HAP-1 (cell line): ENCODE data around the gene KDM4E.
"Not testable (repeated sequence)": the region's sequence is repeated elsewhere in the genome, so short reads cannot be mapped to it uniquely, and the experiment has no call there.

Experiments used
- DNase-seq, 2 experiments: peaks; one replicate each; pipeline ENCODE4 v3.0.0-alpha.2; 2016 to 2020; ENCODE audit warnings: low spot score in 2 of 2
- H3K27me3 ChIP-seq: fragments of 250-450 bp; sonication (Bioruptor Pico); 2 replicates; pipeline ENCODE4 v1.5.1; 2020; ENCODE audit warnings: low read depth, mild to moderate bottlenecking, moderate library complexity
- H3K36me3 ChIP-seq: fragments of 250-450 bp; sonication (Bioruptor Pico); replicated peaks from 2 replicates; pipeline ENCODE4 v1.5.1; 2020; ENCODE audit warnings: mild to moderate bottlenecking
- H3K4me1 ChIP-seq: fragments of 250-450 bp; sonication (Bioruptor Pico); 2 replicates; pipeline ENCODE4 v1.5.1; 2020; ENCODE audit warnings: mild to moderate bottlenecking
- H3K4me3 ChIP-seq: fragments of 250-450 bp; sonication (Bioruptor Pico); 2 replicates; pipeline ENCODE4 v1.5.1; 2020; ENCODE audit warnings: mild to moderate bottlenecking, moderate library complexity
- H3K9me3 ChIP-seq: fragments of 250-450 bp; sonication (Bioruptor Pico); 2 replicates; pipeline ENCODE4 v1.5.1; 2020; ENCODE audit warnings: mild to moderate bottlenecking, moderate library complexity
- in situ Hi-C: fragments of 300-500 bp; cut with MboI; formaldehyde crosslinking; loops from 3 replicates; pipeline ENCODE4 v1.14.3; 2020; ENCODE audit warnings: low sequenced_read_pairs, inconsistent platforms, mixed read lengths

KDM4E gene

DNA sequence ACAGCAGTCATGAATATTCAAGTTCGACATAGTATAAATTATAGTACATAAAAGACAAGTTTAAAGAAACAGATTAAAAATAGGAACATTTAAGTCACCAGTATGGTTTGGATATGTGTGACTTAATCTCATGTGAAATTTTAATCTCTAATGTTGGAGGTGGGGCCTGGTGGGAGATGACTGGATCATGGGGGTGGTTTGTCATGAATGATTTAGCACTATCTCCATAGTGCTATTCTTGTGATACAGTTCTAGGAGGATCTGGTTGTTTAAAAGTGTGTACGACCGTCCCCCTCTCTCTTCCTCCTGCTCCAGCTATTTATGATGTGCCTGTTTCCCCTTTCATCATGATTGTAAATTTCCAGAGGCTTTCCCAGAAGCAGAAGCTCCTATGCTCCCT is 3.3 kb downstream of the KDM4E start:
- Histone ChIP-seq H3K9me3 (no peaks in the 10 kb centered on the region), H3K36me3 (no peaks in the 10 kb centered on the region), H3K27me3 (no peaks in the 10 kb centered on the region), H3K4me1 (no peaks in the 10 kb centered on the region), H3K4me3 (no peak overlapping the region)
- no peak for DNase-seq
- in situ Hi-C loops = no loop called here

GRCh38 chr11:95033051-95033450 is 8.0 kb downstream of the KDM4E start:
- in situ Hi-C loops = no loop called here
- no peak overlapping the region for H3K4me3 ChIP-seq
- no peaks in the 10 kb centered on the region for H3K4me1 ChIP-seq
- no peaks in the 10 kb centered on the region for H3K9me3 ChIP-seq
- peaks cover 2% of the 10 kb centered on the region; the same call in 1 of the 2 replicates for H3K27me3 ChIP-seq
- DNase-seq = no peak
- no peaks in the 10 kb centered on the region for H3K36me3 ChIP-seq

GRCh38 chr11:95035316-95035715 is 10.3 kb downstream of the KDM4E start:
- no peak for DNase-seq
- Histone ChIP-seq H3K4me3 (no peak overlapping the region), H3K27me3 (peaks cover 2% of the 10 kb centered on the region; the same call in 1 of the 2 replicates), H3K4me1 (no peaks in the 10 kb centered on the region), H3K9me3 (no peaks in the 10 kb centered on the region), H3K36me3 (no peaks in the 10 kb centered on the region)
- in situ Hi-C loops = no loop called here

DNA sequence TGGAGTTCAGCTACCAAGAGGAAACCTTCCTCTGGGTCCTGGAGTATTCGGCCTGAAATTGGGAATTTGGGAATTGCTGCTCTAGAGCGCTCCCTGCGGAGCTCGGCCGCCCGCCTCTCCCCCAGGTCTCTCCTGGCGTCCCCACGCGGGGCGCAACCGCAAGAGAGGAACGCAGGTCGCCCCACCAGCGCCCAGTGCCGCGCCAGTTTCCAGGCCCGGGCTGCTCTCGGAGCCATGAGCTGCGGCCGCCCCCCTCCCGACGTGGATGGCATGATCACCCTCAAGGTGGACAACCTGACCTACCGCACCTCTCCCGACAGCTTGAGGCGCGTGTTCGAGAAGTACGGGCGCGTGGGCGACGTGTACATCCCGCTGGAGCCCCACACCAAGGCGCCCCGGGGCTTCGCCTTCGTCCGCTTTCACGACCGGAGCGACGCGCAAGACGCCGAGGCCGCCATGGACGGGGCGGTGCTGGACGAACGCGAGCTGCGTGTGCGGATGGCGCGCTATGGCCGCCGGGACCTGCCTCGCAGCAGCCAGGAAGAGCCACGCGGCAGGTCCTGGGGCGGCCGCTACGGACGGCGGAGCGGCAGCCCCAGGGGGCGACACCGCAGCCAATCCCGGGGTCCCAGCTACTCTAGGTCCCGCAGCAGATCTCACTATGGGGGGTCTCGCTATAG is 12.4 kb downstream of the KDM4E start:
- H3K9me3 ChIP-seq, in situ Hi-C loops: not testable (repeated sequence)

GRCh38 chr11:95042239-95042638 is 17.2 kb downstream of the KDM4E start:
- Histone ChIP-seq H3K36me3 (no peaks in the 10 kb centered on the region), H3K4me3 (no peak overlapping the region), H3K9me3 (no peaks in the 10 kb centered on the region), H3K27me3 (peaks cover 15% of the 10 kb centered on the region; the same call in 1 of the 2 replicates), H3K4me1 (no peaks in the 10 kb centered on the region)
- in situ Hi-C loops = no loop called here
- DNase-seq = no peak

More for the DNA sequence above, 12.4 kb downstream of the KDM4E start:
- DNase-seq, H3K4me1 ChIP-seq, H3K27me3 ChIP-seq, H3K36me3 ChIP-seq, H3K4me3 ChIP-seq: not testable (repeated sequence)

- in situ Hi-C loops = no loop called here
- Histone ChIP-seq H3K27me3 (peaks cover 15% of the 10 kb centered on the region; the same call in 1 of the 2 replicates), H3K4me3 (no peak overlapping the region), H3K4me1 (no peaks in the 10 kb centered on the region), H3K9me3 (no peaks in the 10 kb centered on the region), H3K36me3 (no peaks in the 10 kb centered on the region)
- DNase-seq = no peak
These were observed 17.8 kb downstream of the KDM4E start for GRCh38 chr11:95042906-95043305.

DNA sequence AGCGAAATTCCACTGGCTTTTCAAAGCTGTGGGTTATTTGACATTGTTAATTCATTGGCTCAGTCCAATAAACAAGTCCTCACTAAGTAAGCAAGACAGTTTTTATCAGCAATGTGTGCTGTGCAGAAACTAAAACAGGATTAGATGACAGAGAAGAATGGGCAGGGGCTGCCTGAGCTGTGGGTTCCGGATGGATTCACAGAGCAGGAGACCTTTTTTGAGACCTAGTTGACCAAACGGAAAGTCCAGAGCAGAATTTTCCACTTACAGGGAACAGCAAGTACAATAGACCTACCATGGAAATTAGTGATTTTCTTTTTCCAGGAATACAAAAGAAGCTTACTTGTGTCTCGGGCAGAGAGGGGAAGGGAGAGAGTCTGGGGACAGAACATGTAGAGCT is 19.0 kb downstream of the KDM4E start:
- no peaks in the 10 kb centered on the region for H3K36me3 ChIP-seq
- in situ Hi-C loops = no loop called here

DNA sequence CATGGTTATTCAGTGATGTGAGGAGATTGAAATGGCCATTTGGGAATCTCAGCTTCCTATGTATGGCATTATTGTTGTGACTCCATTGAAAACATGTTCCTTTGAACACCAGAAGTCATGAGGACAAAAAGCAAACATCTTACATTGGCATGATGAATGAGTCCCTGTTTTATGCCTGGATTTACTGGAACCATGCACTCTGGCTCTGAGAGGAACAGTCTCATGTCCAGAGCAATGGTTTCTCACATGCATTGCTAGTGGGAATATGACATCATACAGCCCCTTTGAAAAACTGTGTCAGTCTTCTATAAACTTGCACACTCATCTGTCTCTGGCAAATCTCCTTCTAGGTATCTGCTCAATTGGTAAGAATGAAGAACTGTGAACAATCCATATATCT is 20.8 kb downstream of the KDM4E start:
- peaks cover 15% of the 10 kb centered on the region; the same call in 1 of the 2 replicates for H3K27me3 ChIP-seq
- H3K4me1 ChIP-seq = no peaks in the 10 kb centered on the region
- in situ Hi-C loops = no loop called here
- no peak overlapping the region for H3K4me3 ChIP-seq
- H3K36me3 ChIP-seq = no peaks in the 10 kb centered on the region
- H3K9me3 ChIP-seq = no peaks in the 10 kb centered on the region
- DNase-seq = no peak

More for the DNA sequence above, 19.0 kb downstream of the KDM4E start:
- no peak overlapping the region for H3K4me3 ChIP-seq
- no peaks in the 10 kb centered on the region for H3K4me1 ChIP-seq
- H3K27me3 ChIP-seq = peaks cover 15% of the 10 kb centered on the region; the same call in 1 of the 2 replicates
- H3K9me3 ChIP-seq = no peaks in the 10 kb centered on the region
- DNase-seq = no peak

- H3K9me3 ChIP-seq, H3K4me1 ChIP-seq, DNase-seq, in situ Hi-C loops, H3K4me3 ChIP-seq, H3K36me3 ChIP-seq: not testable (repeated sequence)
- peaks cover 12% of the 10 kb centered on the region; the same call in 1 of the 2 replicates for H3K27me3 ChIP-seq
These were observed 24.1 kb downstream of the KDM4E start, which contains the start of gene KDM4F for GRCh38 chr11:95049122-95049521. TSS of gene KDM4F (plus strand) at chr11:95049422.

DNA sequence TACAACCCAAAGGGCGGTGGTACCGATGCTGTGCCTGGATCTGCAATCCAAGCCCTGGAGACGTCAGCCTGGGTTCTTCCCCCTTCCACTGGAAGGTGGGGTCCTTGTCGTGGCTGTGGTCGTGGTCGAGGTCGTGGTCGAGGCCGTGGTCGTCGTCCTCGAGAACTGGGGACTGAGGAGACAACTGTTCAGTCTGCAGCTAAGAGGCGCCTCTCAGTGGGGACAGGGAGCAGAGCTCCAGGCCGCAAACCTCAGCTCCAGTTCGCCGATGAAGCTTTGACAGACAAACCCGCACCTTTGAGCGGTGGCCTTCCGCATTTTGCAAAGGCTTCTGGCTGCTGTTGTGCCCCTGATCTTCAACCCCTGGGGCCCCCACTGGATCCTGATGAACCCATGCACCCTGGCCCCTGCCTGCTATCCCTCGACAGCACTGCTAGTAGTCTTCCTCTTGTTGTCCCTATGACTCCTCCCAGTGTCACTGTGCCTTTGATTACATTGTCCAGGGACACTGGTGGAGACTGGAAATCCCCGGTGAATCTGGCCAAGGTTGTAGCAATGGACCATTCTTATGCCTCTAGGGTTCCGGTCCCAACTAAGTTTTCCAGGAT is 25.6 kb downstream of the KDM4E start:
- in situ Hi-C loops = no loop called here
- Histone ChIP-seq H3K4me1 (no peaks in the 10 kb centered on the region), H3K27me3 (peaks cover 14% of the 10 kb centered on the region), H3K9me3 (no peaks in the 10 kb centered on the region), H3K4me3 (no peak overlapping the region), H3K36me3 (no peaks in the 10 kb centered on the region)
- no peak for DNase-seq

- DNase-seq = no peak
- Histone ChIP-seq H3K9me3 (no peaks in the 10 kb centered on the region), H3K27me3 (peaks cover 12% of the 10 kb centered on the region), H3K4me3 (no peak overlapping the region), H3K4me1 (no peaks in the 10 kb centered on the region), H3K36me3 (no peaks in the 10 kb centered on the region)
- in situ Hi-C loops = no loop called here
These were observed 29.3 kb downstream of the KDM4E start for GRCh38 chr11:95054356-95054755.

GRCh38 chr11:95055283-95055897 is 30.3 kb downstream of the KDM4E start:
- in situ Hi-C loops = no loop called here
- Histone ChIP-seq H3K9me3 (no peaks in the 10 kb centered on the region), H3K27me3 (peaks cover 12% of the 10 kb centered on the region), H3K4me3 (no peak overlapping the region), H3K4me1 (no peaks in the 10 kb centered on the region), H3K36me3 (no peaks in the 10 kb centered on the region)
- DNase-seq = no peak

GRCh38 chr11:95057959-95058358 is 32.9 kb downstream of the KDM4E start:
- H3K27me3 ChIP-seq = peaks cover 25% of the 10 kb centered on the region
- H3K9me3 ChIP-seq = no peaks in the 10 kb centered on the region
- in situ Hi-C loops = no loop called here
- DNase-seq = no peak
- no peaks in the 10 kb centered on the region for H3K4me1 ChIP-seq
- no peak overlapping the region for H3K4me3 ChIP-seq
- no peaks in the 10 kb centered on the region for H3K36me3 ChIP-seq

DNA sequence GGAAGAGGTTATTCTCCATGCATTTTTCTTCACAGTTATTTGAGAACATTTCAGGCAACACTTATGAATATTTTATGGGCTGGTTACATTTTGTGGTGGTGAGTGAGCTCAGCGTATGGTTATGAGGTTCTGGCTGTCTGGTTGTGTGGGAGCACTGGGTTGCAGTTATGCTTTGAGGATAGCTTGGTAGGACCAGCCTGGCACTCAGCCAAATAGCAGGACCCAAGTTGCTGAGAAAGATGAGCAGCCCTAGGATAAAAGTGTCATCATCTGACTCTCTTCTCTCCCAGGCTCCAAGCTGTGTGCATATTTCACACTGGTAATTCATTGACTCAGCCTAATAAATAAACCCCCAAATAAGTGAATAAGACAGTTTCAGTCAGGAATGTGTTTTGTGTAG is 33.6 kb downstream of the KDM4E start:
- H3K9me3 ChIP-seq = no peaks in the 10 kb centered on the region
- in situ Hi-C loops = no loop called here
- DNase-seq = no peak
- H3K4me3 ChIP-seq = no peak overlapping the region
- H3K36me3 ChIP-seq = no peaks in the 10 kb centered on the region
- H3K27me3 ChIP-seq = peaks cover 25% of the 10 kb centered on the region
- no peaks in the 10 kb centered on the region for H3K4me1 ChIP-seq
